ENCODE data around the gene ANGPTL2. TPM values are rescaled to one million over a fixed set of nuclear protein-coding genes. Genes with fewer than 3 reads are reported as not detected.

The ANGPTL2 gene
- total RNA-seq, 1 experiment from 2014 or later, result 0.27 TPM

- DNase-seq (ENCODE audit: extremely low read depth, low read depth), result no peak
Observed at GRCh38 chr9:127099664-127100063, 22.8 kb downstream of the ANGPTL2 start.

GRCh38 chr9:127098916-127099553 lies 23.4 kb downstream of the ANGPTL2 start:
- no peak for DNase-seq (ENCODE audit: extremely low read depth, low read depth)

- DNase-seq (ENCODE audit: extremely low read depth, low read depth), result no peak
Observed at GRCh38 chr9:127097683-127098082, 24.8 kb downstream of the ANGPTL2 start.

GRCh38 chr9:127096208-127096607 lies 26.2 kb downstream of the ANGPTL2 start:
- no peak for DNase-seq (ENCODE audit: extremely low read depth, low read depth)

GRCh38 chr9:127095411-127095810 lies 27.0 kb downstream of the ANGPTL2 start:
- DNase-seq (ENCODE audit: extremely low read depth, low read depth), result no peak

GRCh38 chr9:127093319-127094020 lies 29.0 kb downstream of the ANGPTL2 start:
- DNase-seq (ENCODE audit: extremely low read depth, low read depth), result no peak

- no peak for DNase-seq (ENCODE audit: extremely low read depth, low read depth)
Observed at GRCh38 chr9:127092041-127092608, 30.3 kb downstream of the ANGPTL2 start.

GRCh38 chr9:127091526-127091925 lies 30.9 kb downstream of the ANGPTL2 start:
- no peak for DNase-seq (ENCODE audit: extremely low read depth, low read depth)

GRCh38 chr9:127090341-127090985 lies 32.0 kb downstream of the ANGPTL2 start:
- no peak for DNase-seq (ENCODE audit: extremely low read depth, low read depth)

- DNase-seq (ENCODE audit: extremely low read depth, low read depth), result no peak
Observed at GRCh38 chr9:127089631-127090081, 32.8 kb downstream of the ANGPTL2 start.

- no peak for DNase-seq (ENCODE audit: extremely low read depth, low read depth)
Observed at GRCh38 chr9:127088724-127089615, 33.5 kb downstream of the ANGPTL2 start.

GRCh38 chr9:127087836-127088235 lies 34.6 kb downstream of the ANGPTL2 start:
- DNase-seq (ENCODE audit: extremely low read depth, low read depth), result no peak

- no peak for DNase-seq (ENCODE audit: extremely low read depth, low read depth)
Observed at GRCh38 chr9:127087411-127087810, 35.0 kb downstream of the ANGPTL2 start.

- DNase-seq (ENCODE audit: extremely low read depth, low read depth), result no peak
Observed at GRCh38 chr9:127086771-127087170, 35.7 kb downstream of the ANGPTL2 start.

GRCh38 chr9:127085186-127085585 lies 37.2 kb downstream of the ANGPTL2 start:
- DNase-seq (ENCODE audit: extremely low read depth, low read depth), result no peak

- no peak for DNase-seq (ENCODE audit: extremely low read depth, low read depth)
Observed at GRCh38 chr9:127084076-127085039, 38.1 kb downstream of the ANGPTL2 start.

GRCh38 chr9:127083138-127083980 lies 39.1 kb downstream of the ANGPTL2 start:
- no peak for DNase-seq (ENCODE audit: extremely low read depth, low read depth)
